GM19438 (cell line): ENCODE results near the gene GGA1.

ENCODE experiments used
- ATAC-seq: cut with Tn5 transposase; IDR thresholded peaks from one replicate; pipeline ENCODE4 v1.9.1; 2021; ENCODE audit warnings: low read depth; ENCODE audit not compliant: unreplicated experiment

GGA1 gene

GRCh38 chr22:37669586-37669985 lies 61.0 kb downstream of the GGA1 start:
- no peak for ATAC-seq

GRCh38 chr22:37672206-37672919 lies 63.7 kb downstream of the GGA1 start:
- ATAC-seq, result no peak

- no peak for ATAC-seq
Observed at GRCh38 chr22:37672920-37673455, 64.4 kb downstream of the GGA1 start.

- no peak for ATAC-seq
Observed at GRCh38 chr22:37674248-37674647, 65.6 kb downstream of the GGA1 start.

GRCh38 chr22:37674951-37675929 lies 66.6 kb downstream of the GGA1 start, which contains the start of gene LGALS1:
LGALS1 (plus strand) TSS chr22:37675636; CDS start chr22:37675703, 67 bp downstream.
- ATAC-seq, result peak; percentile 51

- no peak for ATAC-seq
Observed at GRCh38 chr22:37675930-37676735, 67.5 kb downstream of the GGA1 start.

- no peak for ATAC-seq
Observed at GRCh38 chr22:37676736-37677492, 68.3 kb downstream of the GGA1 start.

- ATAC-seq, result no peak
Observed at GRCh38 chr22:37677493-37677974, 68.9 kb downstream of the GGA1 start.

GRCh38 chr22:37678372-37678771 lies 69.7 kb downstream of the GGA1 start:
- ATAC-seq, result no peak

- no peak for ATAC-seq
Observed at GRCh38 chr22:37679670-37680069, 71.0 kb downstream of the GGA1 start.

GRCh38 chr22:37680191-37680851 lies 71.7 kb downstream of the GGA1 start:
- ATAC-seq, result no peak

- ATAC-seq, result no peak
Observed at GRCh38 chr22:37681001-37681424, 72.4 kb downstream of the GGA1 start.

- no peak for ATAC-seq
Observed at GRCh38 chr22:37681556-37682049, 73.0 kb downstream of the GGA1 start.
